ENCODE results near the gene STAT5B. TPM values are rescaled to one million over a fixed set of nuclear protein-coding genes. Genes with fewer than 3 reads are reported as not detected.

The STAT5B gene
- total RNA-seq, 1 experiment from 2014 or later, result 36.4 TPM

- CTCF ChIA-PET, result interaction anchor here (1.2 kb wide), 1 partner anchor 16 kb away, joined by 3 read pairs; no protein-coding TSS in a partner anchor
- Mint-ChIP-seq H3K36me3 (peaks cover 17% of the 10 kb centered on the region; the same call in 1 of the 2 replicates), H3K27me3 (ENCODE audit: low read depth) (no peaks in the 10 kb centered on the region)
Observed at GRCh38 chr17:42224651-42225050, 51.5 kb downstream of the STAT5B start.

More at GRCh38 chr17:42224651-42225050, 51.5 kb downstream of the STAT5B start:
- H3K27ac Mint-ChIP-seq, result no peak overlapping the region
- TF ChIP-seq, protein P1, sequence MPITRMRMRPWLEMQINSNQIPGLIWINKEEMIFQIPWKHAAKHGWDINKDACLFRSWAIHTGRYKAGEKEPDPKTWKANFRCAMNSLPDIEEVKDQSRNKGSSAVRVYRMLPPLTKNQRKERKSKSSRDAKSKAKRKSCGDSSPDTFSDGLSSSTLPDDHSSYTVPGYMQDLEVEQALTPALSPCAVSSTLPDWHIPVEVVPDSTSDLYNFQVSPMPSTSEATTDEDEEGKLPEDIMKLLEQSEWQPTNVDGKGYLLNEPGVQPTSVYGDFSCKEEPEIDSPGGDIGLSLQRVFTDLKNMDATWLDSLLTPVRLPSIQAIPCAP (CRISPR knock-in tag; IDR thresholded peaks at IDR 0.05), result no peak
- TF ChIP-seq E2F4 (CRISPR knock-in tag; IDR thresholded peaks at IDR 0.05; ENCODE audit: borderline replicate concordance, low read depth), result no peak
- no peak for TF ChIP-seq FOXP4 (CRISPR knock-in tag; IDR thresholded peaks at IDR 0.05)
- no peak for TF ChIP-seq ZNF416 (CRISPR knock-in tag; IDR thresholded peaks at IDR 0.05)
- no peak for TF ChIP-seq IRF2 (CRISPR knock-in tag; IDR thresholded peaks at IDR 0.05; ENCODE audit: borderline replicate concordance, low read depth)
- TF ChIP-seq, protein P2, sequence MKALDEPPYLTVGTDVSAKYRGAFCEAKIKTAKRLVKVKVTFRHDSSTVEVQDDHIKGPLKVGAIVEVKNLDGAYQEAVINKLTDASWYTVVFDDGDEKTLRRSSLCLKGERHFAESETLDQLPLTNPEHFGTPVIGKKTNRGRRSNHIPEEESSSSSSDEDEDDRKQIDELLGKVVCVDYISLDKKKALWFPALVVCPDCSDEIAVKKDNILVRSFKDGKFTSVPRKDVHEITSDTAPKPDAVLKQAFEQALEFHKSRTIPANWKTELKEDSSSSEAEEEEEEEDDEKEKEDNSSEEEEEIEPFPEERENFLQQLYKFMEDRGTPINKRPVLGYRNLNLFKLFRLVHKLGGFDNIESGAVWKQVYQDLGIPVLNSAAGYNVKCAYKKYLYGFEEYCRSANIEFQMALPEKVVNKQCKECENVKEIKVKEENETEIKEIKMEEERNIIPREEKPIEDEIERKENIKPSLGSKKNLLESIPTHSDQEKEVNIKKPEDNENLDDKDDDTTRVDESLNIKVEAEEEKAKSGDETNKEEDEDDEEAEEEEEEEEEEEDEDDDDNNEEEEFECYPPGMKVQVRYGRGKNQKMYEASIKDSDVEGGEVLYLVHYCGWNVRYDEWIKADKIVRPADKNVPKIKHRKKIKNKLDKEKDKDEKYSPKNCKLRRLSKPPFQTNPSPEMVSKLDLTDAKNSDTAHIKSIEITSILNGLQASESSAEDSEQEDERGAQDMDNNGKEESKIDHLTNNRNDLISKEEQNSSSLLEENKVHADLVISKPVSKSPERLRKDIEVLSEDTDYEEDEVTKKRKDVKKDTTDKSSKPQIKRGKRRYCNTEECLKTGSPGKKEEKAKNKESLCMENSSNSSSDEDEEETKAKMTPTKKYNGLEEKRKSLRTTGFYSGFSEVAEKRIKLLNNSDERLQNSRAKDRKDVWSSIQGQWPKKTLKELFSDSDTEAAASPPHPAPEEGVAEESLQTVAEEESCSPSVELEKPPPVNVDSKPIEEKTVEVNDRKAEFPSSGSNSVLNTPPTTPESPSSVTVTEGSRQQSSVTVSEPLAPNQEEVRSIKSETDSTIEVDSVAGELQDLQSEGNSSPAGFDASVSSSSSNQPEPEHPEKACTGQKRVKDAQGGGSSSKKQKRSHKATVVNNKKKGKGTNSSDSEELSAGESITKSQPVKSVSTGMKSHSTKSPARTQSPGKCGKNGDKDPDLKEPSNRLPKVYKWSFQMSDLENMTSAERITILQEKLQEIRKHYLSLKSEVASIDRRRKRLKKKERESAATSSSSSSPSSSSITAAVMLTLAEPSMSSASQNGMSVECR (CRISPR knock-in tag; IDR thresholded peaks at IDR 0.05; ENCODE audit: borderline replicate concordance), result no peak
- TF ChIP-seq, protein P3, sequence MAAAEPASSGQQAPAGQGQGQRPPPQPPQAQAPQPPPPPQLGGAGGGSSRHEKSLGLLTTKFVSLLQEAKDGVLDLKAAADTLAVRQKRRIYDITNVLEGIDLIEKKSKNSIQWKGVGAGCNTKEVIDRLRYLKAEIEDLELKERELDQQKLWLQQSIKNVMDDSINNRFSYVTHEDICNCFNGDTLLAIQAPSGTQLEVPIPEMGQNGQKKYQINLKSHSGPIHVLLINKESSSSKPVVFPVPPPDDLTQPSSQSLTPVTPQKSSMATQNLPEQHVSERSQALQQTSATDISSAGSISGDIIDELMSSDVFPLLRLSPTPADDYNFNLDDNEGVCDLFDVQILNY (CRISPR knock-in tag; IDR thresholded peaks at IDR 0.05), result no peak
- no peak for TF ChIP-seq CREM (CRISPR knock-in tag; IDR thresholded peaks at IDR 0.05)
- TF ChIP-seq TCF7 (CRISPR knock-in tag; IDR thresholded peaks at IDR 0.05; ENCODE audit: low read depth), result no peak
- TF ChIP-seq, protein P4, sequence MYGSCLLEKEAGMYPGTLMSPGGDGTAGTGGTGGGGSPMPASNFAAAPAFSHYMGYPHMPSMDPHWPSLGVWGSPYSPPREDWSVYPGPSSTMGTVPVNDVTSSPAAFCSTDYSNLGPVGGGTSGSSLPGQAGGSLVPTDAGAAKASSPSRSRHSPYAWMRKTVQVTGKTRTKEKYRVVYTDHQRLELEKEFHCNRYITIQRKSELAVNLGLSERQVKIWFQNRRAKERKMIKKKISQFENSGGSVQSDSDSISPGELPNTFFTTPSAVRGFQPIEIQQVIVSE (CRISPR knock-in tag; IDR thresholded peaks at IDR 0.05; ENCODE audit: borderline replicate concordance), result no peak
- H3K4me3 Mint-ChIP-seq, result no peak overlapping the region
- H3K4me1 Mint-ChIP-seq, result no peaks in the 10 kb centered on the region
- no peak for DNase-seq (ENCODE audit: low spot score)
- H3K9me3 Mint-ChIP-seq, result no peaks in the 10 kb centered on the region
- no peak for ATAC-seq
- POLR2A ChIA-PET, result no interaction called here
